DND-41 (cell line): ENCODE measurements around the gene LYRM4.

ENCODE experiments used
- ATAC-seq: fragments of 200-7000 bp; cut with Tn5 transposase; 3 replicates; pipeline ENCODE4 v1.9.1; 2021; ENCODE audit warnings: low read depth; ENCODE audit not compliant: insufficient read depth
- DNase-seq: peaks from one replicate; pipeline ENCODE4 v3.0.0-alpha.2; 2020
- H2AFZ ChIP-seq: 2 replicates; pipeline ENCODE4 v1.6.0; 2012; ENCODE audit warnings: low read depth, low read length
- H3K27ac ChIP-seq: 2 replicates; pipeline ENCODE4 v1.5.1; 2012; ENCODE audit warnings: low read length, inconsistent platforms
- H3K27me3 ChIP-seq: fragments of 200-600 bp; sonication (generic); 2 replicates; pipeline ENCODE4 v1.6.0; 2012; ENCODE audit warnings: low read length, mild to moderate bottlenecking, inconsistent platforms; ENCODE audit not compliant: insufficient read depth, poor library complexity
- H3K36me3 ChIP-seq: 2 replicates; pipeline ENCODE4 v1.5.1; 2012; ENCODE audit warnings: low read length, inconsistent platforms; ENCODE audit not compliant: insufficient read depth
- H3K4me1 ChIP-seq: 2 replicates; pipeline ENCODE4 v1.5.1; 2012; ENCODE audit warnings: mild to moderate bottlenecking, low read length; ENCODE audit not compliant: insufficient read depth
- H3K4me2 ChIP-seq: 2 replicates; pipeline ENCODE4 v1.6.0; 2012; ENCODE audit warnings: mild to moderate bottlenecking, moderate library complexity, low read length, inconsistent platforms; ENCODE audit not compliant: insufficient read depth
- H3K4me3 ChIP-seq, 2 experiments: fragments of 200-600 bp in 1 of 2; shearing (Covaris generic) in 1 of 2; 2 replicates each; pipeline ENCODE4 v1.5.1; 2012 to 2016; ENCODE audit warnings: inconsistent platforms in 2 of 2, low read length in 2 of 2, mild to moderate bottlenecking in 2 of 2, low read depth in 1 of 2, moderate library complexity in 1 of 2
- H3K79me2 ChIP-seq: 2 replicates; pipeline ENCODE4 v1.6.0; 2012; ENCODE audit warnings: low read length, inconsistent platforms; ENCODE audit not compliant: insufficient read depth
- H3K9ac ChIP-seq: 2 replicates; pipeline ENCODE4 v1.6.0; 2012; ENCODE audit warnings: low read depth, mild to moderate bottlenecking, inconsistent platforms, low read length, moderate library complexity
- H3K9me3 ChIP-seq: 2 replicates; pipeline ENCODE4 v1.5.1; 2012; ENCODE audit warnings: low read length, moderate library complexity, mild to moderate bottlenecking, inconsistent platforms; ENCODE audit not compliant: insufficient read depth, severe bottlenecking
- H4K20me1 ChIP-seq: 2 replicates; pipeline ENCODE4 v1.6.0; 2012; ENCODE audit warnings: low read length; ENCODE audit not compliant: insufficient read depth
- CTCF ChIP-seq: IDR thresholded peaks from 2 replicates; pipeline ENCODE4 v1.5.1; 2012; ENCODE audit warnings: borderline replicate concordance, low read length, moderate library complexity, mild to moderate bottlenecking; ENCODE audit not compliant: poor library complexity, severe bottlenecking; ENCODE audit errors: extremely low read depth
- EZH2 ChIP-seq: IDR thresholded peaks from 3 replicates; pipeline ENCODE4 v1.6.1; 2012; ENCODE audit warnings: borderline replicate concordance, low read depth, mild to moderate bottlenecking, moderate library complexity, low read length, inconsistent platforms; ENCODE audit not compliant: severe bottlenecking

The LYRM4 gene

GRCh38 chr6:5098501-5099270 lies 162.1 kb downstream of the LYRM4 start:
- Histone ChIP-seq H3K79me2 (no peaks in the 10 kb centered on the region), H3K27ac (no peak overlapping the region), H3K27me3 (no peaks in the 10 kb centered on the region), H3K4me2 (no peak overlapping the region), H2AFZ (no peak overlapping the region), H3K36me3 (no peaks in the 10 kb centered on the region), H3K4me1 (peaks cover 9% of the 10 kb centered on the region; the same call in 1 of the 2 replicates), H3K9me3 (no peaks in the 10 kb centered on the region), H3K9ac (no peak overlapping the region), H4K20me1 (no peaks in the 10 kb centered on the region), H3K4me3 (no peak overlapping the region)
- TF ChIP-seq EZH2: no peak
- no peak for TF ChIP-seq CTCF
- no peak for DNase-seq
- no peak for ATAC-seq

GRCh38 chr6:5096482-5096881 lies 164.3 kb downstream of the LYRM4 start:
- Histone ChIP-seq H3K27me3 (no peaks in the 10 kb centered on the region), H3K79me2 (no peaks in the 10 kb centered on the region), H3K27ac (no peak overlapping the region), H3K36me3 (no peaks in the 10 kb centered on the region), H3K4me3 (no peak overlapping the region), H3K4me2 (no peak overlapping the region), H3K9ac (no peak overlapping the region), H4K20me1 (no peaks in the 10 kb centered on the region), H2AFZ (no peak overlapping the region), H3K9me3 (no peaks in the 10 kb centered on the region), H3K4me1 (no peaks in the 10 kb centered on the region)
- no peak for TF ChIP-seq CTCF
- TF ChIP-seq EZH2: no peak
- no peak for DNase-seq
- ATAC-seq: no peak

GRCh38 chr6:5095236-5095635 lies 165.5 kb downstream of the LYRM4 start:
- no peaks in the 10 kb centered on the region for H3K36me3 ChIP-seq
- ATAC-seq: no peak
- H4K20me1 ChIP-seq: no peaks in the 10 kb centered on the region
- no peak overlapping the region for H3K9ac ChIP-seq
- no peaks in the 10 kb centered on the region for H3K79me2 ChIP-seq
- no peak for DNase-seq
- H3K9me3 ChIP-seq: no peaks in the 10 kb centered on the region
- no peaks in the 10 kb centered on the region for H3K4me1 ChIP-seq
- H3K4me2 ChIP-seq: no peak overlapping the region
- no peak for TF ChIP-seq CTCF
- H3K4me3 ChIP-seq: no peak overlapping the region
- no peak overlapping the region for H2AFZ ChIP-seq
- no peak overlapping the region for H3K27ac ChIP-seq
- no peaks in the 10 kb centered on the region for H3K27me3 ChIP-seq

- H3K4me1 ChIP-seq: no peaks in the 10 kb centered on the region
- no peaks in the 10 kb centered on the region for H3K36me3 ChIP-seq
- no peaks in the 10 kb centered on the region for H3K79me2 ChIP-seq
- H3K27me3 ChIP-seq: no peaks in the 10 kb centered on the region
- no peaks in the 10 kb centered on the region for H3K9me3 ChIP-seq
- H3K4me2 ChIP-seq: no peak overlapping the region
- no peak for DNase-seq
- no peak overlapping the region for H3K9ac ChIP-seq
- no peak for ATAC-seq
- no peak overlapping the region for H3K27ac ChIP-seq
- H4K20me1 ChIP-seq: no peaks in the 10 kb centered on the region
- H2AFZ ChIP-seq: no peak overlapping the region
- TF ChIP-seq EZH2 (no peak), CTCF (no peak)
- H3K4me3 ChIP-seq: no peak overlapping the region
Measured at GRCh38 chr6:5094327-5094726, 166.4 kb downstream of the LYRM4 start.
